H9 (cell line): ENCODE data around the gene SH3GL3. TPM values are rescaled to one million over a fixed set of nuclear protein-coding genes. Genes with fewer than 3 reads are reported as not detected.

ENCODE experiments used
- DNase-seq: peaks from one replicate; pipeline ENCODE4 v3.0.0-alpha.2; 2017
- H2AFZ ChIP-seq: one replicate; pipeline ENCODE4 v1.6.1; 2013; ENCODE audit warnings: mild to moderate bottlenecking, low read length, control low read depth, moderate library complexity
- H2AK5ac ChIP-seq: 2 replicates; pipeline ENCODE4 v1.6.1; 2013; ENCODE audit warnings: low read length, control low read depth, mixed read lengths; ENCODE audit not compliant: insufficient read length
- H2BK120ac ChIP-seq: one replicate; pipeline ENCODE4 v1.6.1; 2013; ENCODE audit warnings: low read depth, mild to moderate bottlenecking, low read length, control low read depth, inconsistent platforms; ENCODE audit not compliant: poor library complexity, severe bottlenecking
- H2BK12ac ChIP-seq: 2 replicates; pipeline ENCODE4 v1.6.1; 2013; ENCODE audit warnings: low read length, control low read depth, mixed read lengths, low read depth; ENCODE audit not compliant: insufficient read length
- H2BK15ac ChIP-seq: 2 replicates; pipeline ENCODE4 v1.6.1; 2013; ENCODE audit warnings: low read depth, low read length, control low read depth
- H2BK20ac ChIP-seq: one replicate; pipeline ENCODE4 v1.6.1; 2013; ENCODE audit warnings: low read depth, mild to moderate bottlenecking, low read length, control low read depth, inconsistent platforms; ENCODE audit not compliant: poor library complexity, severe bottlenecking
- H2BK5ac ChIP-seq: 2 replicates; pipeline ENCODE4 v1.6.1; 2013; ENCODE audit warnings: low read length, control low read depth, mixed read lengths; ENCODE audit not compliant: insufficient read length
- H3K14ac ChIP-seq: 2 replicates; pipeline ENCODE4 v1.6.1; 2013; ENCODE audit warnings: low read length, control low read depth; ENCODE audit not compliant: insufficient read depth
- H3K18ac ChIP-seq: 2 replicates; pipeline ENCODE4 v1.6.1; 2013; ENCODE audit warnings: low read depth, mild to moderate bottlenecking, mixed read lengths, low read length, control low read depth; ENCODE audit not compliant: insufficient read length
- H3K23ac ChIP-seq: 2 replicates; pipeline ENCODE4 v1.6.1; 2013; ENCODE audit warnings: low read length, control low read depth, mixed read lengths, low read depth; ENCODE audit not compliant: insufficient read length
- H3K23me2 ChIP-seq: 2 replicates; pipeline ENCODE4 v1.6.1; 2013; ENCODE audit warnings: low read depth, mild to moderate bottlenecking, mixed read lengths, low read length, control low read depth; ENCODE audit not compliant: insufficient read length, poor library complexity, severe bottlenecking
- H3K27ac ChIP-seq: 2 replicates; pipeline ENCODE4 v1.5.1; 2013; ENCODE audit warnings: low read length, control low read depth, mixed read lengths, low read depth; ENCODE audit not compliant: insufficient read length
- H3K27me3 ChIP-seq: 2 replicates; pipeline ENCODE4 v1.6.1; 2013; ENCODE audit warnings: low read length, control low read depth, inconsistent platforms; ENCODE audit not compliant: insufficient read depth
- H3K4ac ChIP-seq: 2 replicates; pipeline ENCODE4 v1.6.1; 2013; ENCODE audit warnings: low read depth, mild to moderate bottlenecking, control low read depth, inconsistent platforms, low read length, moderate library complexity
- H3K4me1 ChIP-seq: 2 replicates; pipeline ENCODE4 v1.6.1; 2013; ENCODE audit warnings: low read length, control low read depth, inconsistent platforms; ENCODE audit not compliant: insufficient read depth
- H3K4me2 ChIP-seq: 2 replicates; pipeline ENCODE4 v1.6.1; 2013; ENCODE audit warnings: low read length, control low read depth, mixed read lengths; ENCODE audit not compliant: insufficient read length, insufficient read depth
- H3K56ac ChIP-seq: 2 replicates; pipeline ENCODE4 v1.6.1; 2013; ENCODE audit warnings: low read depth, mild to moderate bottlenecking, mixed read lengths, low read length, control low read depth; ENCODE audit not compliant: insufficient read length
- H3K79me1 ChIP-seq: 2 replicates; pipeline ENCODE4 v1.6.1; 2013; ENCODE audit warnings: low read depth, mild to moderate bottlenecking, moderate library complexity, low read length, control low read depth, inconsistent platforms; ENCODE audit not compliant: insufficient read depth, poor library complexity, severe bottlenecking
- H3K79me2 ChIP-seq: 2 replicates; pipeline ENCODE4 v1.6.1; 2013; ENCODE audit warnings: low read length, control low read depth, inconsistent platforms; ENCODE audit not compliant: insufficient read depth
- H3K9ac ChIP-seq: 2 replicates; pipeline ENCODE4 v1.6.1; 2013; ENCODE audit warnings: low read length, control low read depth, mixed read lengths; ENCODE audit not compliant: insufficient read length; ENCODE audit errors: extremely low read depth
- H3K9me3 ChIP-seq: one replicate; pipeline ENCODE4 v1.6.1; 2013; ENCODE audit warnings: low read depth, low read length, inconsistent platforms; ENCODE audit not compliant: control insufficient read depth
- H3T11ph ChIP-seq: one replicate; pipeline ENCODE4 v1.6.1; 2013; ENCODE audit warnings: mild to moderate bottlenecking, low read length, control low read depth, inconsistent platforms
- H4K20me1 ChIP-seq: one replicate; pipeline ENCODE4 v1.6.1; 2013; ENCODE audit not compliant: control insufficient read depth, insufficient read length, insufficient read depth
- H4K5ac ChIP-seq: 2 replicates; pipeline ENCODE4 v1.6.1; 2013; ENCODE audit warnings: low read depth, mild to moderate bottlenecking, mixed read lengths, low read length, control low read depth; ENCODE audit not compliant: insufficient read length
- H4K8ac ChIP-seq: replicated peaks from 2 replicates; pipeline ENCODE4 v1.6.1; 2013; ENCODE audit warnings: low read length, control low read depth, mixed read lengths, low read depth; ENCODE audit not compliant: insufficient read length
- H4K91ac ChIP-seq: 2 replicates; pipeline ENCODE4 v1.6.1; 2013; ENCODE audit warnings: low read depth, mild to moderate bottlenecking, moderate library complexity, mixed read lengths, low read length, control low read depth; ENCODE audit not compliant: insufficient read length
- H3K27ac Mint-ChIP-seq, 3 experiments: 2 replicates in 2 of 3; 3 replicates in 1 of 3; pipeline ENCODE4 v1.8.0; 2020 to 2021; ENCODE audit warnings: mixed read lengths in 3 of 3, mild to moderate bottlenecking in 1 of 3, moderate library complexity in 1 of 3
- H3K27me3 Mint-ChIP-seq: 2 replicates; pipeline ENCODE4 v1.8.0; 2021; ENCODE audit warnings: low read depth, mild to moderate bottlenecking, moderate library complexity, mixed read lengths
- H3K36me3 Mint-ChIP-seq, 3 experiments: 2 replicates in 2 of 3; 3 replicates in 1 of 3; pipeline ENCODE4 v1.8.0; 2020 to 2021; ENCODE audit warnings: low read depth in 3 of 3, mixed read lengths in 3 of 3; ENCODE audit not compliant: insufficient read depth in 1 of 3
- H3K4me1 Mint-ChIP-seq, 2 experiments: 2 replicates each; pipeline ENCODE4 v1.8.0; 2020; ENCODE audit warnings: mixed read lengths in 2 of 2
- H3K4me3 Mint-ChIP-seq, 2 experiments: 2 replicates in 1 of 2; 3 replicates in 1 of 2; pipeline ENCODE4 v1.8.0; 2020 to 2021; ENCODE audit warnings: mild to moderate bottlenecking in 2 of 2, mixed read lengths in 2 of 2, moderate library complexity in 1 of 2
- H3K9me3 Mint-ChIP-seq, 2 experiments: 2 replicates in 1 of 2; 3 replicates in 1 of 2; pipeline ENCODE4 v1.8.0; 2020; ENCODE audit warnings: mild to moderate bottlenecking in 2 of 2, mixed read lengths in 2 of 2, moderate library complexity in 1 of 2
- WGBS: extraction: QIAGEN DNeasy Blood & Tissue Kit; methylation state at CpG from one replicate; pipeline ENCODE4 v1.1.7; 2013; ENCODE audit warnings: missing lambda C conversion rate, low lambda C conversion rate, mixed read lengths; ENCODE audit not compliant: insufficient read length; ENCODE audit errors: extremely low coverage; 5-methylcytosine and 5-hydroxymethylcytosine counted together
- total RNA-seq: library from RNA; stranded (reverse); gene quantifications from 2 replicates; pipeline ENCODE4 v1.2.1, GENCODE V29; 2021
- TF ChIP-seq, protein P1 (sequence below): fragments of 200-600 bp; sonication (generic); conservative IDR thresholded peaks from 3 replicates; pipeline ENCODE4 v1.8.0; 2021; ENCODE audit warnings: antibody characterized with exemption, mild to moderate bottlenecking

The SH3GL3 gene
- total RNA-seq, 1 experiment from 2014 or later, result 11.2 TPM

DNA sequence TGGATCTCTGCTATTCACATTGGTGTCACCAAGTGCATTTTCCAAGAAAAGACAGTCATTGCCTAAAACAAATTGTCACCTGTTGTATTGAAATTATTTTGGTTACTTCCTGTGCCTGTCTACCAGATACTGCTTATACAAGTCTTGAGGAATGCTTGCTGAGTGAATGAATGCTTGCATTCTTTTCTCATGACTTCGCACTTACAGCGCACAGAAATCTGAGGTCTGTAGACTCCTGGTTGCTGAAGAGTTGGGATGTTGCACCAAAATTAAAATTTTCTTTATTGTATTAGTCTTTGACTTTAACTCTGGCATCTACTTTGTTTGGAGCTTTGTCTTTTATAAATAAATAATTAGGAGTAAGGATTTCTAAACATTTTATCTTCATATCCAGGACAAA is 28.4 kb downstream of the SH3GL3 start:
- no peak overlapping the region for H3K4ac ChIP-seq
- no peak overlapping the region for H3K27ac ChIP-seq
- H3T11ph ChIP-seq, result no peak overlapping the region
- Mint-ChIP-seq H3K9me3 (peaks cover 0 to 2% of the 10 kb centered on the region in 2 experiments; a peak in 1 of 5 replicates), H3K27ac (no peak overlapping the region), H3K36me3 (peaks cover 0 to 7% (median 1%) of the 10 kb centered on the region in 3 experiments; a peak in 1 of 7 replicates), H3K4me3 (no peak overlapping the region), H3K27me3 (no peaks in the 10 kb centered on the region), H3K4me1 (peaks cover 28 to 36% of the 10 kb centered on the region in 2 experiments)
- no peak overlapping the region for H3K56ac ChIP-seq
- no peak overlapping the region for H2BK20ac ChIP-seq
- no peak overlapping the region for H3K23ac ChIP-seq
- H3K79me1 ChIP-seq, result no peaks in the 10 kb centered on the region
- TF ChIP-seq, protein P1, sequence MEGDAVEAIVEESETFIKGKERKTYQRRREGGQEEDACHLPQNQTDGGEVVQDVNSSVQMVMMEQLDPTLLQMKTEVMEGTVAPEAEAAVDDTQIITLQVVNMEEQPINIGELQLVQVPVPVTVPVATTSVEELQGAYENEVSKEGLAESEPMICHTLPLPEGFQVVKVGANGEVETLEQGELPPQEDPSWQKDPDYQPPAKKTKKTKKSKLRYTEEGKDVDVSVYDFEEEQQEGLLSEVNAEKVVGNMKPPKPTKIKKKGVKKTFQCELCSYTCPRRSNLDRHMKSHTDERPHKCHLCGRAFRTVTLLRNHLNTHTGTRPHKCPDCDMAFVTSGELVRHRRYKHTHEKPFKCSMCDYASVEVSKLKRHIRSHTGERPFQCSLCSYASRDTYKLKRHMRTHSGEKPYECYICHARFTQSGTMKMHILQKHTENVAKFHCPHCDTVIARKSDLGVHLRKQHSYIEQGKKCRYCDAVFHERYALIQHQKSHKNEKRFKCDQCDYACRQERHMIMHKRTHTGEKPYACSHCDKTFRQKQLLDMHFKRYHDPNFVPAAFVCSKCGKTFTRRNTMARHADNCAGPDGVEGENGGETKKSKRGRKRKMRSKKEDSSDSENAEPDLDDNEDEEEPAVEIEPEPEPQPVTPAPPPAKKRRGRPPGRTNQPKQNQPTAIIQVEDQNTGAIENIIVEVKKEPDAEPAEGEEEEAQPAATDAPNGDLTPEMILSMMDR, result no peak
- no peaks in the 10 kb centered on the region for H3K9me3 ChIP-seq
- no peak for DNase-seq
- H4K91ac ChIP-seq, result no peak overlapping the region
- no peak overlapping the region for H3K14ac ChIP-seq
- H3K4me1 ChIP-seq, result peaks cover 13% of the 10 kb centered on the region
- H2BK15ac ChIP-seq, result no peak overlapping the region
- H2BK120ac ChIP-seq, result no peak overlapping the region
- no peak overlapping the region for H2BK12ac ChIP-seq
- no peaks in the 10 kb centered on the region for H4K20me1 ChIP-seq
- no peak overlapping the region for H3K4me2 ChIP-seq
- no CpG with 5 or more reads among the region's 2 CpGs for WGBS
- no peak overlapping the region for H4K8ac ChIP-seq
- no peak overlapping the region for H2AK5ac ChIP-seq
- no peak overlapping the region for H3K9ac ChIP-seq
- no peak overlapping the region for H3K18ac ChIP-seq
- H3K79me2 ChIP-seq, result no peaks in the 10 kb centered on the region
- H2BK5ac ChIP-seq, result no peak overlapping the region
- H4K5ac ChIP-seq, result no peak overlapping the region
- no peaks in the 10 kb centered on the region for H3K23me2 ChIP-seq
- no peaks in the 10 kb centered on the region for H3K27me3 ChIP-seq
- H2AFZ ChIP-seq, result no peak overlapping the region
